HepG2 (cell line): ENCODE measurements around the gene BCL2L1. TPM values are rescaled to one million over a fixed set of nuclear protein-coding genes. Genes with fewer than 3 reads are reported as not detected.

ENCODE experiments used
- BHLHE40 ChIP-seq: IDR thresholded peaks from 2 replicates; pipeline ENCODE4 v1.6.1; 2011; ENCODE audit warnings: low read length, improper control_type of control experiment
- IKZF4 ChIP-seq: sonication (generic); formaldehyde crosslinking; IDR thresholded peaks from 2 replicates; pipeline ENCODE4 v1.5.1; 2020; ENCODE audit warnings: borderline replicate concordance, mild to moderate bottlenecking, low read depth, missing genetic modification reagents; ENCODE audit errors: not compliant biosample characterization
- JARID2 ChIP-seq: sonication (generic); formaldehyde crosslinking; IDR thresholded peaks from 2 replicates; pipeline ENCODE4 v1.8.1; 2023; ENCODE audit warnings: missing genetic modification reagents, inconsistent platforms; ENCODE audit not compliant: insufficient replicate concordance
- NCOA1 ChIP-seq: sonication (generic); formaldehyde crosslinking; IDR thresholded peaks from 2 replicates; pipeline ENCODE4 v1.9.0; 2021; ENCODE audit warnings: missing genetic modification reagents
- NFE2 ChIP-seq: sonication (generic); formaldehyde crosslinking; IDR thresholded peaks from 2 replicates; pipeline ENCODE4 v1.4.0; 2020; ENCODE audit warnings: missing genetic modification reagents
- ZFP36L1 ChIP-seq: sonication (generic); formaldehyde crosslinking; IDR thresholded peaks from 2 replicates; pipeline ENCODE4 v1.8.0; 2022; ENCODE audit warnings: mild to moderate bottlenecking, missing genetic modification reagents, moderate library complexity
- ZNF263 ChIP-seq: sonication (generic); formaldehyde crosslinking; IDR thresholded peaks from 2 replicates; pipeline ENCODE4 v1.4.0; 2020; ENCODE audit warnings: missing genetic modification reagents
- ZNF383 ChIP-seq: sonication (generic); formaldehyde crosslinking; IDR thresholded peaks from 2 replicates; pipeline ENCODE4 v1.4.0; 2020; ENCODE audit warnings: missing genetic modification reagents, mild to moderate bottlenecking, borderline replicate concordance
- ZNF530 ChIP-seq: sonication (generic); formaldehyde crosslinking; IDR thresholded peaks from 2 replicates; pipeline ENCODE4 v1.5.0; 2020; ENCODE audit warnings: low read depth, mild to moderate bottlenecking, missing genetic modification reagents
- ZNF614 ChIP-seq: IDR thresholded peaks from 2 replicates; pipeline ENCODE4 v1.6.1; 2018; ENCODE audit warnings: missing biosample characterization, missing genetic modification reagents, inconsistent platforms, borderline replicate concordance
- ZNF615 ChIP-seq: sonication (generic); formaldehyde crosslinking; IDR thresholded peaks from 2 replicates; pipeline ENCODE4 v1.5.0; 2020; ENCODE audit warnings: mild to moderate bottlenecking, missing genetic modification reagents, borderline replicate concordance
- polyA plus RNA-seq, 8 experiments: library from polyadenylated mRNA; depleted of rRNA in 3 of 8; stranded (reverse) in 7 of 8; unstranded in 1 of 8; fragments of >200 nt; fragmentation: Illumina TruSeq in 4 of 8; extraction: Trizol in 4 of 8; gene quantifications; 2 replicates each; pipeline versions ENCODE4 v1.2.1 to v1.2.3, GENCODE V29; 2011 to 2016; ENCODE audit warnings: low read depth in 4 of 8, missing spikeins in 1 of 8, mixed read lengths in 1 of 8; ENCODE audit not compliant: insufficient read depth in 1 of 8
- total RNA-seq, 5 experiments: library from RNA; depleted of rRNA; stranded (reverse); fragments of >200 nt; fragmentation: Illumina TruSeq; extraction: Trizol; gene quantifications; 2 replicates each; pipeline ENCODE4 v1.2.3, GENCODE V29; 2016; ENCODE audit warnings: low read depth in 1 of 5
- TF ChIP-seq, protein P1 (sequence below): IDR thresholded peaks from 2 replicates; pipeline ENCODE4 v1.6.1; 2016; ENCODE audit warnings: low read depth, control low read depth
- TF ChIP-seq, protein P2 (sequence below): fragments of 450-650 bp; IDR thresholded peaks from 2 replicates; pipeline ENCODE4 v1.6.1; 2016
- TF ChIP-seq, protein P3 (sequence below): sonication (generic); formaldehyde crosslinking; IDR thresholded peaks from 2 replicates; pipeline ENCODE4 v1.4.0; 2020; ENCODE audit warnings: mild to moderate bottlenecking, low read depth, missing genetic modification reagents
- TF ChIP-seq, protein P4 (sequence below): IDR thresholded peaks from 2 replicates; pipeline ENCODE4 v1.6.1; 2016; ENCODE audit warnings: low read depth, missing genetic modification reagents, missing compliant biosample characterization
- TF ChIP-seq, protein P5 (sequence below): sonication (generic); formaldehyde crosslinking; IDR thresholded peaks from 2 replicates; pipeline ENCODE4 v1.4.0; 2020; ENCODE audit warnings: missing genetic modification reagents

BCL2L1 gene
- total and polyA plus RNA-seq, 2 of the 13 experiments (the other 11 are each of a cell fraction or from before 2014, with no cell fraction given), result 164 to 258 TPM

DNA sequence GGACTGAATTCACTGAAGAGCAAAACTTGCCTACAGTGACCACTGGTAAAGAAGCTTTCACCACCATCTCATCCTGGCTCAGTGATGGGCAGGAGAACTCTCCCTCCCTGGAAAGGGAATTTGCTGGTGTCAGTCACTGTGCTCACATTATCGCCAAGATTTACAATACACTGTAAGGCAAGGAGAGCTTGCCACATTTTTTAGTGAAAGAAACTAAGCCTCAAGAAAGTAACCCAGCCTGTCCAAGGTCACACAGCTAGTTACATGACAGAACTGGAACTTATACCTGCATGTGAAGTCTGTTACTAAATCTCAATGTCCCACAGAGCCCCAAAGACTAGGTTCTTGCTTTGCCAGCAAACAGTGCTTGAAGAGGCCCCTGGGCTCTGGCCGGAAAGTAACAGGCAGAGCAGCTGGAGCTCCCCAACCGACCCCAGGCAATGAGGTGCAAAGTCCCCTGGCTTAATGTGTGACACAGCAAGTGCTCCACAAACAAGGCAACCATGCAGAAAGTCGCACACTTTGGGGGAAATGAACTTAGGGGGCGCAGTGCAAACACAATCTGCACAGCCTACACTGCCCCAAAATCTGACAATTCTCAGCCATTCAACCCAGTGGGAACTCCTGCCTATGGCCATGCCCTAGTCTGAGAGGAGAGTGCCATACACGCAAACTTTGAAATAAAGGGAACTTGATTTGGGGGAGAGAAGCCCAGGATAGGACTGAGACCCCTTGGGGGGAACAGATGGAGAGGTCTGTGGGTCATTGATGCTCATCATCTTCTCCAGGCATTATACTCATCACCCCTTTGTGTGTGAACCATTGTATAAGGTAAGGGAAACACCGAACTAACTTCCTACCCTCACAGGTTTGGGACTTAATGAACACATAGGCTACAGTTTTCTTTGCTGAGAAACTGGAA, 1.9 kb downstream of the BCL2L1 start (continued):
- TF ChIP-seq, protein P1, sequence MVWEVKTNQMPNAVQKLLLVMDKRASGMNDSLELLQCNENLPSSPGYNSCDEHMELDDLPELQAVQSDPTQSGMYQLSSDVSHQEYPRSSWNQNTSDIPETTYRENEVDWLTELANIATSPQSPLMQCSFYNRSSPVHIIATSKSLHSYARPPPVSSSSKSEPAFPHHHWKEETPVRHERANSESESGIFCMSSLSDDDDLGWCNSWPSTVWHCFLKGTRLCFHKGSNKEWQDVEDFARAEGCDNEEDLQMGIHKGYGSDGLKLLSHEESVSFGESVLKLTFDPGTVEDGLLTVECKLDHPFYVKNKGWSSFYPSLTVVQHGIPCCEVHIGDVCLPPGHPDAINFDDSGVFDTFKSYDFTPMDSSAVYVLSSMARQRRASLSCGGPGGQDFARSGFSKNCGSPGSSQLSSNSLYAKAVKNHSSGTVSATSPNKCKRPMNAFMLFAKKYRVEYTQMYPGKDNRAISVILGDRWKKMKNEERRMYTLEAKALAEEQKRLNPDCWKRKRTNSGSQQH (CRISPR knock-in tag), result peak; percentile 59
- TF ChIP-seq, protein P2, sequence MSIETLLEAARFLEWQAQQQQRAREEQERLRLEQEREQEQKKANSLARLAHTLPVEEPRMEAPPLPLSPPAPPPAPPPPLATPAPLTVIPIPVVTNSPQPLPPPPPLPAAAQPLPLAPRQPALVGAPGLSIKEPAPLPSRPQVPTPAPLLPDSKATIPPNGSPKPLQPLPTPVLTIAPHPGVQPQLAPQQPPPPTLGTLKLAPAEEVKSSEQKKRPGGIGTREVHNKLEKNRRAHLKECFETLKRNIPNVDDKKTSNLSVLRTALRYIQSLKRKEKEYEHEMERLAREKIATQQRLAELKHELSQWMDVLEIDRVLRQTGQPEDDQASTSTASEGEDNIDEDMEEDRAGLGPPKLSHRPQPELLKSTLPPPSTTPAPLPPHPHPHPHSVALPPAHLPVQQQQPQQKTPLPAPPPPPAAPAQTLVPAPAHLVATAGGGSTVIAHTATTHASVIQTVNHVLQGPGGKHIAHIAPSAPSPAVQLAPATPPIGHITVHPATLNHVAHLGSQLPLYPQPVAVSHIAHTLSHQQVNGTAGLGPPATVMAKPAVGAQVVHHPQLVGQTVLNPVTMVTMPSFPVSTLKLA, result peak; percentile 40; the same call in 1 of the 2 replicates
- TF ChIP-seq ZNF615 (CRISPR knock-in tag) (0 out of 2 replicates have a peak, but pooled peaks have one; percentile 21), ZFP36L1 (CRISPR knock-in tag) (peak; percentile 50; the same call in 1 of the 2 replicates), NFE2 (CRISPR knock-in tag) (peak; percentile 76; the same call in 1 of the 2 replicates), IKZF4 (CRISPR knock-in tag) (peak; percentile 9), ZNF530 (CRISPR knock-in tag) (no peak; the same call in 1 of the 2 replicates), NCOA1 (peak; percentile 99), JARID2 (CRISPR knock-in tag) (no peak), BHLHE40 (peak; percentile 63), ZNF614 (CRISPR knock-in tag) (peak; percentile 85; the same call in 1 of the 2 replicates), ZNF383 (peak; percentile 74; the same call in 1 of the 2 replicates), ZNF263 (peak; percentile 89)
- TF ChIP-seq, protein P3, sequence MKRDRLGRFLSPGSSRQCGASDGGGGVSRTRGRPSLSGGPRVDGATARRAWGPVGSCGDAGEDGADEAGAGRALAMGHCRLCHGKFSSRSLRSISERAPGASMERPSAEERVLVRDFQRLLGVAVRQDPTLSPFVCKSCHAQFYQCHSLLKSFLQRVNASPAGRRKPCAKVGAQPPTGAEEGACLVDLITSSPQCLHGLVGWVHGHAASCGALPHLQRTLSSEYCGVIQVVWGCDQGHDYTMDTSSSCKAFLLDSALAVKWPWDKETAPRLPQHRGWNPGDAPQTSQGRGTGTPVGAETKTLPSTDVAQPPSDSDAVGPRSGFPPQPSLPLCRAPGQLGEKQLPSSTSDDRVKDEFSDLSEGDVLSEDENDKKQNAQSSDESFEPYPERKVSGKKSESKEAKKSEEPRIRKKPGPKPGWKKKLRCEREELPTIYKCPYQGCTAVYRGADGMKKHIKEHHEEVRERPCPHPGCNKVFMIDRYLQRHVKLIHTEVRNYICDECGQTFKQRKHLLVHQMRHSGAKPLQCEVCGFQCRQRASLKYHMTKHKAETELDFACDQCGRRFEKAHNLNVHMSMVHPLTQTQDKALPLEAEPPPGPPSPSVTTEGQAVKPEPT (CRISPR knock-in tag), result peak; percentile 49; the same call in 1 of the 2 replicates
- TF ChIP-seq, protein P4, sequence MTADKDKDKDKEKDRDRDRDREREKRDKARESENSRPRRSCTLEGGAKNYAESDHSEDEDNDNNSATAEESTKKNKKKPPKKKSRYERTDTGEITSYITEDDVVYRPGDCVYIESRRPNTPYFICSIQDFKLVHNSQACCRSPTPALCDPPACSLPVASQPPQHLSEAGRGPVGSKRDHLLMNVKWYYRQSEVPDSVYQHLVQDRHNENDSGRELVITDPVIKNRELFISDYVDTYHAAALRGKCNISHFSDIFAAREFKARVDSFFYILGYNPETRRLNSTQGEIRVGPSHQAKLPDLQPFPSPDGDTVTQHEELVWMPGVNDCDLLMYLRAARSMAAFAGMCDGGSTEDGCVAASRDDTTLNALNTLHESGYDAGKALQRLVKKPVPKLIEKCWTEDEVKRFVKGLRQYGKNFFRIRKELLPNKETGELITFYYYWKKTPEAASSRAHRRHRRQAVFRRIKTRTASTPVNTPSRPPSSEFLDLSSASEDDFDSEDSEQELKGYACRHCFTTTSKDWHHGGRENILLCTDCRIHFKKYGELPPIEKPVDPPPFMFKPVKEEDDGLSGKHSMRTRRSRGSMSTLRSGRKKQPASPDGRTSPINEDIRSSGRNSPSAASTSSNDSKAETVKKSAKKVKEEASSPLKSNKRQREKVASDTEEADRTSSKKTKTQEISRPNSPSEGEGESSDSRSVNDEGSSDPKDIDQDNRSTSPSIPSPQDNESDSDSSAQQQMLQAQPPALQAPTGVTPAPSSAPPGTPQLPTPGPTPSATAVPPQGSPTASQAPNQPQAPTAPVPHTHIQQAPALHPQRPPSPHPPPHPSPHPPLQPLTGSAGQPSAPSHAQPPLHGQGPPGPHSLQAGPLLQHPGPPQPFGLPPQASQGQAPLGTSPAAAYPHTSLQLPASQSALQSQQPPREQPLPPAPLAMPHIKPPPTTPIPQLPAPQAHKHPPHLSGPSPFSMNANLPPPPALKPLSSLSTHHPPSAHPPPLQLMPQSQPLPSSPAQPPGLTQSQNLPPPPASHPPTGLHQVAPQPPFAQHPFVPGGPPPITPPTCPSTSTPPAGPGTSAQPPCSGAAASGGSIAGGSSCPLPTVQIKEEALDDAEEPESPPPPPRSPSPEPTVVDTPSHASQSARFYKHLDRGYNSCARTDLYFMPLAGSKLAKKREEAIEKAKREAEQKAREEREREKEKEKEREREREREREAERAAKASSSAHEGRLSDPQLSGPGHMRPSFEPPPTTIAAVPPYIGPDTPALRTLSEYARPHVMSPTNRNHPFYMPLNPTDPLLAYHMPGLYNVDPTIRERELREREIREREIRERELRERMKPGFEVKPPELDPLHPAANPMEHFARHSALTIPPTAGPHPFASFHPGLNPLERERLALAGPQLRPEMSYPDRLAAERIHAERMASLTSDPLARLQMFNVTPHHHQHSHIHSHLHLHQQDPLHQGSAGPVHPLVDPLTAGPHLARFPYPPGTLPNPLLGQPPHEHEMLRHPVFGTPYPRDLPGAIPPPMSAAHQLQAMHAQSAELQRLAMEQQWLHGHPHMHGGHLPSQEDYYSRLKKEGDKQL (CRISPR knock-in tag), result peak; percentile 88
- TF ChIP-seq, protein P5, sequence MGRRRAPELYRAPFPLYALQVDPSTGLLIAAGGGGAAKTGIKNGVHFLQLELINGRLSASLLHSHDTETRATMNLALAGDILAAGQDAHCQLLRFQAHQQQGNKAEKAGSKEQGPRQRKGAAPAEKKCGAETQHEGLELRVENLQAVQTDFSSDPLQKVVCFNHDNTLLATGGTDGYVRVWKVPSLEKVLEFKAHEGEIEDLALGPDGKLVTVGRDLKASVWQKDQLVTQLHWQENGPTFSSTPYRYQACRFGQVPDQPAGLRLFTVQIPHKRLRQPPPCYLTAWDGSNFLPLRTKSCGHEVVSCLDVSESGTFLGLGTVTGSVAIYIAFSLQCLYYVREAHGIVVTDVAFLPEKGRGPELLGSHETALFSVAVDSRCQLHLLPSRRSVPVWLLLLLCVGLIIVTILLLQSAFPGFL (CRISPR knock-in tag), result no peak
